Stimulated activated CD8-positive, alpha-beta memory T cell treated with anti-CD3 and anti-CD28 coated beads, Interleukin-15, amount 100 ng/mL, for 4 hours (primary cell): Measurements from ENCODE around the gene PLB1.
"Not testable (repeated sequence)": the region's sequence is repeated elsewhere in the genome, so short reads cannot be mapped to it uniquely, and the experiment has no call there.

Experiments
- DNase-seq, 2 donors: peaks; one replicate each; pipeline ENCODE4 v3.0.0-alpha.2; 2020; ENCODE audit warnings: low read depth in 2 of 2

Gene PLB1

DNA sequence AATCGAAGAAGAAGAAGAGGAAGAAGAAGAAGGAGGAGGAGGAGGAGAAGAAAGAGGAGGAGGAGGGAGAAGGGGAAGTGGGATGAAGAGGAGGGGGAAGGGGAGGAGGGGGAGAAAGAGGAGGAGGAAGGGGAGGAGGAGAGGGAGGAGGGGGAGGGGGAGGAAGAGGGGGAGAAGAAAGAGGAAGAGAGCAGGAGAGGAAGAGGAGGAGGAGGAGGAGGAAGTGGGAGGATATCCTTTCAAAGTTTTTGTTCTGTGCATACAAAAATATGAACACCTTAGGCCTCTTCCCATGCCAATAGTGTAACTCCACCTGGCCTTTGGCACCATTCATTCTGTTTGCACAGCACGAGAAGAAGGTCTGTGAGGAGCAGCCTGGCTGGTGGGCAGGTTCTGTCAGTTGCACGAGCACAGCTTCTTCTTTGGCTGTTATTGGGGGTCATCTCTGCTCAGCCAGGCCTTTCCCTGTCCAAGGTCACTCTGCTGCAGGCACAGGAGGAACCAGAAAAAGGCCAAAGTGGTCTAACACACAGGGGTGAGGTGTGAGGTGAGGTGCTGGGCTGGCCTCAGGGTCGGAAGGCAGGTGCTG, 25.8 kb upstream of the PLB1 start:
- no peak for DNase-seq

DNA sequence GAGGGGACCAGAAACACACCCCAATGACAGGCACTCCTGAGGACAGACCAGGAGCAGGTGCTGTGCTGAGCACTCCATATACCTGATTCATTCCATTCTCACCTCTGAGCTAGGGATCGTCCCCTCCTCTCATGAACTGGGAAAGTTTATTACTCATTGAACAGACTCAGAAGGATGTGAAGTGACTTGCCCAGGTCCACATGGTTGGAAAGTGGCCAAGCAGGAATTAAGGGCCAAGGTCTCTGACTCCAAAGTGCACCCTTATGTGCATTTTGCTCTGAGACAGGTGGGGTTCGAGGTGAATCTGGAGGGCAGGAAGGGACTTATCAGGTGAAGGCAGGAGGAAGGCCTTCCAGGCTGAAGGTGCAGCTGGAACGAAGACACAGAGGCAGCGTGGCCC, 25.1 kb upstream of the PLB1 start:
- no peak for DNase-seq

DNA sequence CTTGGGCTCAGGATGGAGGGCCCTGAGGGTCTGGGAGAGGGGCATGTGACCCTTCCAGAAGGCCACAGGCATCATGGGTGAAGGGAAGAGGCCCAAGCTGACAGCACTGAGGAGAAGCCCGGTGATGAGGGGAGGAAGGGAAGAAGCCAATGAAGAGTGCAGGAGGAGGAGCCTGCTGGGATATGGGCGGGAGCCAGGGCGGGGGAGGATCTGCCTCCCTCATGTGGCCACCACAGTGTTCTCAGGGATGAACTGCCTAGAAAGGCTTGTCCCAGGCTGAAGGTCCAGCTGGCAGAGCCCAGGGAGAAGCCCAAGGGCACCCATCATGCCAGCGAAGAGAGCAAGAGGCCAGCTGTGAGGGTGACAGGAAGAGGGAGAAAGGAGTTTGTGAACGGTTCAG, 24.6 kb upstream of the PLB1 start:
- no peak for DNase-seq

DNA sequence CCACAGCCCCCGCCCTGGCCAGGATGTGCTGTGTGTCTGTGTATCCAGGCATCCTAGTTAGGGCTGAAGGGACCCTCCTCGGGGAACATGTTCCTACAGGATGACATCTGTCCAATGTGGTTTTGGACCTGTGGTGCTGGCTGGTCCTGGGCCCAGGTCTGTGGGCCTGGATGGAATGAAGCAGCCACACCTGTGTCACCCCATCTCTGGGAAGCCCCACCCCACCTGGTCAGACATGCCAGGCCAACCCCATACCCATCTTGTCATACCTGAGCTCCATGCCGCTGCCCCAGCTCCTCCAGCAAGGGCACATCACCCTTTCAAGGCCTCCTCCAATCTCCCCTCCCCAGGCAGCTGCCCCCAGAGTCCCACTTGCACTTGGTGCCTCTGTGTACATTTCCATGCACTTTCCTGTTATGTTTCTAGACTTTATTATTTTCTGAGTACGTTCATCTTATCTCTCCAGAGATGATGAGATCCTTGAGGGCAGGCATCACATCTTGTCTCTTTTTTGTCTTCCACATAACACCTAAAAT, 24.1 kb upstream of the PLB1 start:
- DNase-seq: no peak

DNA sequence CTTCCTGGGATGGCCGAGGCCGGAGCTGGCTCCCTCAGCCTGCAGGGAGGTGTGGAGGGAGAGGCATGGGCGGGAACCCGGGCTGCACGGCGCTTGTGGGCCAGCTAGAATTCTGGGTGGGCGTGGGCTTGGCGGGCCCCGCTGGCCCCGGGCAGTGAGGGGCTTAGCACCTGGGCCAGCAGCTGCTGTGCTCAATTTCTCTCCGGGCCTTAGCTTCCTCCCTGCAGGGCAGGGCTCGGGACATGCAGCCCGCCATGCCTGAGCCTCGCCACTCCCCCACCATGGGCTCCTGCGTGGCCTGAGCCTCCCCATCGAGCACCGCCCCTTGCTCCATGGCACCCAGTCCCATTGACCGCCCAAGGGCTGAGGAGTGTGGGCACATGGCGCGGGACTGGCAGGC, 23.2 kb upstream of the PLB1 start:
- not testable (repeated sequence) for DNase-seq

DNA sequence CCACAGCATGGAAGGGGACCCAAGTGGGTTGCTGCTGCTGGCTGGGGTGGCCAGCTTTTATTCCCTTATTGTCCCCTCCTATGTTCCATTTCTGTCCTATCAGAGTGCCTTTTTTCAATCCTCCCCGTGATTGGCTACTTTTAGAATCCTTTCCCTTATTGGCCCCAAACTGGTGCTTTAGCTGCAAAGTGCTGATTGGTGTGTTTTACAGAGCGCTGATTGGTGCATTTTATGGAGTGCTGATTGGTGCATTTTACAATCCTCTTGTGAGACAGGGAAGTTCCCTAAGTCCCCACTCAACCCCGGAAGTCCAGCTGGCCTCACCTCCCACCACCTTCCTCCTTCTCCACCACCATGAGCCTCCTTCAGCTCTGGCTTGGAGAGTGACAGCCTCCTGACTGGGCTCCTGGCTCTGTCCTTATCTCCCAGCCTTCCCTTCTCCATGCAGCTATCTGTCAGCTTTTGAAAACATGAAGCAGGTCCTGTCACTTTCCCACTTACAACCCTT, 20.7 kb upstream of the PLB1 start:
- DNase-seq: no peak

DNA sequence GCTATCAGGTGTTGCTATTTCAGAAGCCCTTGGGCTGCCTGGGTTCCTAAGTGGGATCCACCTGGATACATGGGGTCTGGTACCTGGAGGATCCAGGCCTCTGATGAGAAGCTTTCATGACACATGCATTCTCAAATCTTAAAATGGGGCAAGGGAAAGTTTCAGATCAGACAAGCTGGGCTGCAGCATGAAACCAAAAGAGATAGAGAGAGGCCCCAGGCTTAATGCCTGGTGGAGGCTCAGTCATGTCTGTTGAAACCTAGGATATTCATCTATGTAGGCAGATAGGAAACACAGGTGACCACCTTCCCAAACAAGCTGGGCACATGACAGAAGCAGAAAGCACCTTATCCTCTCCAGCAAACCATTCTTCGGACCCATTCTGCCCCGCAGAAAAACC, 18.8 kb upstream of the PLB1 start:
- DNase-seq: no peak

DNA sequence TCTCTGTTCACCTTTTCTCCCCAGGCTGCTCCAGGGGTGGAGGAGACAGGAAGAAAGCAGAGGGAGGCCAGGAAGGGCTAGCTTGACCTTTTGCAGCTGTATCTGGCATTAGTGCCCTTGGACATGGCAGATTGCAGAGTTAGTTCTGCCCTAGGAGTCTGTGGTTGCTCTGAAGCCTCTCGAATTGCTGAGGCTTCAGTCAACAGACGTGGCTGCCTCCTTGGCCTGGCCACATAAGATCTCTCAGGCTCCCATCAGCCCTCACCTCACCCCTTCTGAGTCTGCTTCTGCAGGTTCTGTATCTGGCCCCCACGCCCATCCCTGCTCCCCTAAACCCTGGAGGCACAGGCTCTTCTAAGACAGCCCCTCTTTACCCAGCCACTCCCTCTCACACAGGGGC, 18.2 kb upstream of the PLB1 start:
- no peak for DNase-seq

DNA sequence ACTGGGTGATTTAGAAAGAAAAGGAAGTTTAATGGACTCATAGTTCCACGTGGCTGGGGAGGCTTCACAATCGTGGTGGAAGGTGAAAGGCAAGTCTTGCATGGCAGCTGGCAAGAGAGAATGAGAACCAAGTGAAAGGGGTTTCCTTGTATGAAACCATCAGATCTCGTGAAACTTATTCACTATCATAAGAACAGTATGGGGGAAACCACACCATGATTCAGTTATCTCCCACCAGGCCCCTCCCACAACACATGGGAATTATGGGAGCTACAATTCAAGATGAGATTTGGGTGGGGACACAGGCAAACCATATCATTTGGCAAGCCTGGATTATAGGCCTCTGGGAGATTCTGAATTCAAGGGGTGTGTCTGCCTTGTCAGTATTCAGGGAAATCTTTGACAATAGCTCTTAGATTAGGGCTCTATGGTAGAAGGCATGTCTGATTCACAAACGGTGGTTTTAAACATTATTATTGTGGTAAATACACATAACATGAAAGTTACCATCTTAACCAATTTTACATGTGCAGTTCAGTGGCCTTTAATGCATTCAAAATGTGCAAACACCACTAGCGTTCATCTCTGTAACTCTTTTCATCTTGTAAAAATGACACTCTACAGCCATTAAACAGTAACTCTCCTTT, 15.3 kb upstream of the PLB1 start:
- no peak for DNase-seq

DNA sequence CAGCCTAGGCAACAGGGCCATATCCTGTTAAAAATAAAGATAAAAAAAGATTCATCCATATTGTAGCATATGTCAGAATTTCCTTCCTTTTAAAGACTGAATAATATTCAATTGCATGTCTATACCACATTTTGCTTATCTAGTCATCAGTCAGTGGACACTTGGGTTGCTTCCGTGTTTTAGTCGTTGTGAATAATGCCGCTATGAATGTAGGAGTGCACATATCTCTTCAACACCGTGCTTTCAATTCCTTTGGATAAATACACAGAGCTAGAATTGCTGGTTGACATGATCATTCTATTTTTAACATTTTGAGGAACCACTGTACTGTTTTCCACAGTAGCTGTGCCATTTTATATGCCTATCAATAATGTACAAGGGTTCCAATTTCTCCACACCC, 14.0 kb upstream of the PLB1 start:
- DNase-seq: no peak

DNA sequence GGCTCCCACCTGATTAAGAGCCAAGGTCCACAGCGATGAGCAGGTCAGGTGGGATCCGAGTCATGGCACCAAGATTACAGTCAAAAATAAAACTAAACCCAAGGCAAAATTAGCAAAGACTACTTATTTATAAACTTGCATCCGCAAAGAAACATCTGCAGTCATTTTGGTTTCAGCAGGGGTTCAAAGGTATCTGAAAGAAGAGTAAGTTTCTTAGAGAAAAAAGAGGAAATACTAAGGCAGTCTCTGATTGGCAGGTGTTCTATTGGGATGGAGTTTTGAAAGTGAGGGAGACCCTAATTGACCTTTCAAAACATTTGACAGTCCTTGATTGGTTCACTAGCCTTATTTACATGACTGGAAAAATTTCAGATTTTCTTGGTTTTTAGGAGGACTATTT, 11.0 kb upstream of the PLB1 start:
- DNase-seq: no peak

DNA sequence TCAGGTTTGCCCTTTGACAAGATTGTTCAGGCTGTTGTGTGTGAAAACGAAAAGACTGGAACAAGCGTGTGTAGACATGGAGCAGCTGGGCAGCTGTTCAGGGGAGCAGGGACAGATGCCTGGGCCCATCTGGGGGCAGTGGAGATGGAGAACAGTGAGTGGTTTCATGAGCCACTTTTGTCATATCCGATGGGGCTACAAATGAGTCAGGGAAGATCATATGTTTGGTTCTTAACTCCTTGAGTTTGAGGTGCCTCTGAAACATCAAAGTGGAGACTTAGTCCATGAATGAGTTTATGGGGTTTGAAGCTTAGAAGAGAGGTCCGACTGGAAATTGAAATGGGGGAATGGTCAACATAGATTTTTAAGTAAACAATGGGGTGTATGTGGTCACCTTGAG, 9.3 kb upstream of the PLB1 start:
- no peak for DNase-seq

DNA sequence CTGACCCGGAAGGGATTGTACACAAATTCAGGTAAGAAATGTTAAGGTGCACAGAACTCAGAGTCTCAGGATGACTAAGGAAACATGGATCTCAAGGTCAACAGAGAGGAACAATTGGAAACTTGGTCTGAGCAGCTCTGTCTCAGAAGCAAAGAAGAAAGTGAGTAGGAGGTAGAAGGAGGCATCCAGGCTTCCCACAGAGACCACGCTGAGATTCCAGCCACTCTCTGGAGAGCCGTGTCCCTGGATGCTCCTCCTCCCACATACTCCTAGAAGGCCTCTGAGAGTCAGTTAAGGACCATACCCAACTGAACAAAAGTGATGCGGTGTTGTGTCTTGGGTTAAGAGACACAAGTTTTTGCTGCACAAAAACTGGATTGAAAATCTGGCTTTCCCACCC, 8.6 kb upstream of the PLB1 start:
- DNase-seq: no peak

DNA sequence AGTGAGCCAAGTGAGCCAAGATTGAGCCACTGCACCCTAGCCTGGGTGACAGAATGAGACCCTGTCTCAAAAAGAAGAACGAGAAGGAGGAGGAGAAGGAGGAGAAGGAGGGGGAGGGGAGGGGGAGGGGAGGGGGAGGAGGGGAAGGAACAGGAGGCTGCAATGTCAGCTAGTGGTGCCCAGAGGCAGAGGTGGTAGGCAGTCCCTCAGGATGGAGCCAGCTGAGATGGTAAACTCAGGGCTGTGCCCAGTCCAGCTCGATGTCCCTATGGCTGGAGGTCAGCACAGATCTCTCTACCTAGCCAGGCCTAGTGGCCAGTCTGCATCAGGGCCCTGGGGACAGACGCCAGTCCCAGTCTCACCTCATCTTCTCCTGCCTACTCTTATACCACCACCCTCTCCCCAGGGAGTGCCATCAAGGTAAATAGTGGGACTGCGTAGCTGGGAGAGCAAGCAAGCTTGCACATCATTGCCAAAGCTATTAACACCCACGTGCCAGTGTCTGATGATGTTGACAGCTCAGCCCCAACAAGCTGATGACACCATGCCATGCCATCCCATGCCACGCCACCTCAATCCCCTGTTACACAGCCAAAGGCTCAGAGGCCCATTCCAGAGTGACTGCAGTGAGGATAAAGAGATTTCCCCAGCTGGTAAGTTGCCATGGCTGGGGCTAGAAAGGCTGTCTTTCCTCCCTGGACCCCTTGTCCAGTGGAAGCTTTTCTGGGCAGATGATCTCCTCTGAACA, 7.6 kb upstream of the PLB1 start:
- no peak for DNase-seq

DNA sequence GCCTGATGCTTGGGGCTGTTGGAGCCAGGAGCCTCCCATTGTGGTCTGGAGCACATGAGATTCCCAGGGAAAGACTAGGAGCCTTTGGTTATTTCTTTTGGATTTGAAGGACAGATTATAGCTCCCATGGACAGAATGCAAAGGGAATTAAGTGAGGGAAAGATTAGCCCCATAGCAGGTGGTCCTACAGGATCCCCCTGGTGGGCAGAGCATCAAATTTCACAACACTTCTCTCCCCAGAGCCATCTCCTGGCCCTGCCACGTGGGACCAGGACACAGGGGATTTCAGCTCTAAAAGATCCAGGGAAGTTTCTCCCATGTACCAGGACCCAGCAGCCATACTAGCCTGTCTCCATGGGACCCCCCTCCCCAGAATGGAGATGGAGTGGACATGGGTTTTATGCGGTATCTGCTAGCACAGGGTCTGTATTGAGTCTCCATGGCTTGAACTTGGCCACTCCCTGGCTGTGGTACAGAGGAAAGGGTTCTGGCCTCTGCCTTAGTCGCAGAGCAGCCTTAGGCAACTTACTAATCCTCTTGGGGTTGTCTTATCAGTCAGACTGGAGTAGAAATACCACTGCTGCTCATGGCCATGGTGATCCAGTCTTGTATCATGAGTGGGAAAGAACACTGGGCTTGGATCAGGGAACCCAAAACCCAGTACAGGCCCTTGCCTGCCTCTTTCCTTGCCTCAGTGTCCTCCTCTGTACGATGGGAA, 6.8 kb upstream of the PLB1 start:
- DNase-seq: no peak

DNA sequence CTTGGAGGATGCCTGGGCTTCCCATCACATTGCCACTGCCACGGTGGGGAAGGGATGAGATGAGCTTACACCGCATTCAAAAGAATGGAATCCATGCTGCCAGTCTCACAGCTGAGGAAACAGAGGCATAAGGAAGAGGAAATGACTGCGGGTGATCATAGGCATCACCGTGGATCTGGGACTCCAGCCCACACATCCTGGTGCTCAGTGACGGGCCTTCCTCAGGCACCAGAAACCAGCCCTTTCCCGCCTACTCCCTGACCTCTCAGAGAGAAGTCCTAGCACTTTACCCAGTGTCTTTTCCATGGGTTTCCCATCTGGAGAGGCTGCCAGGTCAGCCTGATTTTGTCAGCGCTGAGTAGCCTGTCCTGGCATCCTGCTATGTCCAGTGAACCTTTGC, 5.3 kb upstream of the PLB1 start:
- no peak for DNase-seq

DNA sequence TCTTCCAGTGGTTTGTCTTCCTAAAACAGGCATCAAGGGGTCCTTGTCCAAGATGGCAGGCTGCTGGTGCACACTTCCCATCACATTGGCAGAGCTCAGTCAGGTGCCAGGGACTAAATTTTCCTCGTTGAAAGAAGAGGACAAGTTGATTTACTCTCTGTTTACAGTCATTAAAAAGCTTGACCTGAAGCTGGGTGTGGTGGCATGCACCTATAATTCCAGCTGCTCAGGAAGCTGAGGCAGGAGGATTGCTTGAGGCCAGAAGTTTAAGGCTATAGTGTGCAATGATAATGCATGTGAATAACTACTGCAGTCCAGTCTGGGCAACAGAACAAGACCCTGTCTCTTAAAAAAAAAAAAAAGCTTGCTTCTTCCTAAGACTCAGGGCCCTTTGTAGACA, 3.6 kb upstream of the PLB1 start:
- DNase-seq: no peak

DNA sequence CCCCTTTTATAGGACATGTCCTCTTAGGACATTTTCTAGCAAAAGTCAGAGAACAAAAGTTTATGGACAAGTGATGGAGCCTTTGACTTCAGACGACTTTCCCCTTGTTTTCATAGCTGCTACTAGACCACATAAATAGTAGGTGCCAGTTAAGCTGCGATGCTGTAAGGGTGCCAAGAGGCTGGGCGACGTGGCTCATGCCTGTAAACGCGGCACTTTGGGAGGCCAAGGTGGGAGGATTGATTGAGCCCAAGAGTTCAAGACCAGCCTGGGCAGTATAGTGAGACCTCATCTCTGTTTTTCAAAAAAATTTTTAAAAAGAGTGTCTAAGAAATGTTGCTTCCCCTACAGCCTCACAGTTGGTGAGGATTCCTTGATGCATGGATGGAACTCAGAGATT, 2.2 kb upstream of the PLB1 start:
- no peak for DNase-seq

DNA sequence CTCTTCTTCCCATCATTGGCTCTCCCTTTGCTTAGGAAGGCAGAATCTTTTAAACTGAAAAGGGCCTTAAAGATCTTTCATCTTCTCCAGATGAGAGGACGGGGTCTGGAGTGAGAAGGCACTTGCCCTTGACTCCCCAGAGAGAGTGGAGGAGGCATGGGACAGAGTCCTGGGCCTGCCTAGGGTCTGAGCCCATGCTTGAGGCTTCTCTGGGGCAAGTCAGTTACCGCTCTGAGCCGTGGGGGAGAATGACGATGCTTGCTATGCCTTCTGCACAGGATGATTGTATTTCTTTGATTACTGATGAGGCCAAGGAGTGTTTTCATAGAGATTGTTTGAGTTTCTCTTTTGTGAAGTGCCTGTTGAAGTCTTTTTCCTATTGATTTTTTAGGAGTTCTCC, 921 bp downstream of the PLB1 start:
- no peak for DNase-seq

DNA sequence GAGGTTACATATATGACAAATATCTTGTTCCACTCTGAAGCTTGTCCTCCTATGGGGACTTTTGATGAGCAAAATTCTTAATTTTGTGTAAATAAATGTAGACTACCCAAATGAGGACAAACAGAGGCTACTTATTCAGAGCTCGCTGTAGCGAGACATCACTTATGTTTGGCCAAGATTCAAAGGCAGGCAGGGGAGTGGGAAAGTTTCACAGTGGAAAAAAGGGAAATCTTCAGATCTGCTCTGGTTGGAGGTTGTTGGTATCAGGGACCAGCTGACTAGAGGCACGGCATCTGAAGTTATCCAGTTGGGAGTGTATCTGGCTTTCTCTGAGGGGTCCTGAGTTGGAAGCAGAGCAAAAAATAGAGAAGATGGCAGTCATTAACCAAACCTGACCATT, 1.3 kb downstream of the PLB1 start:
- no peak for DNase-seq

DNA sequence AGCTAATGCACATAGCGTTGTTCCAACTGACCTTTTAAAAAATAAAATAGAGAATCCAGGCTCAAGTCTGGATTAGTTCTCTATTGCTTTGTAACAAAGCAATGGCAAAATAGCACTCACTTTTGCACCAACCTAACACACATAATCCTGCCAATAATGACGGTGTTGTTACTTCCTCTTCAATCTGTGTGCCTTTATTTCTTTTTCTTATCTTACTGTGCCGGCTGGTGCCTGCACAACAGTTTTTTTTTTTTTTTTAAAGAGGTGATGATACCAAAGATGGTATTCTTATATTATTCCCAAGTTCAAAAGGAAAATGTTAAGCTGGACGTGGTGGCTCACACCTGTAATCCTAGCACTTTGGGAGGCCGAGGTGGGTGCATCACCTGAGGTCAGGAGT, 3.4 kb downstream of the PLB1 start:
- DNase-seq: no peak

DNA sequence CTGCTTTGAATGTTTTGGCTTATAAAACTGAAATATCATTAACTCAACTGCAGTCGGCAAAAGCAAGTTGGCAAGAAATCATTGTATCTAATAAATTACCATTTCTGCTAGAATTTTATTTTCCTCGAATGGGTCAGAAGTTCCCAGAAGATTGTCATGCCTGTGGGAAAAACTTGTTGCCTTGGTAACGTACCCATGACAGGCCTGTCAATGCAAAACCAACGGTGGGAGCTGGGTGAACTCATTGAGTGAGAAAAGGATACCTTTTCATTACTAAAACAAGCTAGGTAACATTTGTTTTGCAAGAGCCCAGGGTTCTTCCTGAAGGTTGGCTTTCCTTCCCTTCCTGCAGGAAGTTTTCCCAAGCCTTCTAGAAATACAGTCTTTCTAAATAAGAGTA, 9.5 kb downstream of the PLB1 start:
- no peak for DNase-seq
